ENCODE results near the gene GALK2. TPM values are rescaled to one million over a fixed set of nuclear protein-coding genes. Genes with fewer than 3 reads are reported as not detected.

Gene GALK2
- total and polyA plus RNA-seq, 2 of the 4 experiments (the other 2 are of a cell fraction), result 27.0 to 63.6 TPM

- no peaks in the 10 kb centered on the region for H3K9me3 ChIP-seq (ENCODE audit: control insufficient read depth, insufficient read depth, low read length)
- ChIA-PET CTCF (interaction anchor here (0.5 to 2.1 kb wide), 17 partner anchors 9 to 818 kb away, joined by 3 to 20 read pairs (median 4); partner anchors contain the start of gene FGF7), POLR2A (ENCODE audit: unreplicated experiment) (interaction anchor here (1.1 kb wide), 1 partner anchor 187 kb away, joined by 3 read pairs; the partner anchor contains the start of gene FGF7)
- peaks cover 2 to 5% of the 10 kb centered on the region in 2 experiments; a peak in 2 of 4 replicates for H3K79me1 ChIP-seq (ENCODE audit: low read depth in 1 of 2, low read length in 2 of 2)
- H2BK120ac ChIP-seq (ENCODE audit: low read depth, low read length), result peak overlapping the region; percentile 61
- WGBS, 2 experiments (ENCODE audit: extremely low coverage in 2 of 2, insufficient read length in 1 of 2), result no CpG with 5 or more reads among the region's 3 CpGs
- H3K14ac ChIP-seq (replicated peaks; ENCODE audit: low read depth, low read length), result peak overlapping the region; percentile 49; the same call in 1 of the 2 replicates
- H2BK5ac ChIP-seq (ENCODE audit: low read depth, low read length, poor library complexity, severe bottlenecking), result peak overlapping the region; percentile 84
- no peaks in the 10 kb centered on the region for H3K9me1 ChIP-seq (ENCODE audit: insufficient read depth, low read length)
- ATAC-seq (ENCODE audit: low read depth) (peak; percentile 88), DNase-seq (peak; percentile 92)
- H3K18ac ChIP-seq (ENCODE audit: low read depth, low read length), result peak overlapping the region; percentile 47
- peak overlapping the region; percentile 63 for H2BK20ac ChIP-seq (ENCODE audit: low read depth, low read length)
- no peak overlapping the region for H3K4me3 ChIP-seq (ENCODE audit: insufficient read depth, low read depth, low read length)
- H2BK15ac ChIP-seq (ENCODE audit: low read depth, low read length), result no peak overlapping the region
- H3K27me3 ChIP-seq (ENCODE audit: control insufficient read depth, insufficient read depth, low read length), result no peaks in the 10 kb centered on the region
- H3K27ac ChIP-seq (ENCODE audit: insufficient read depth, low read length), result peak overlapping the region; percentile 70; the same call in 1 of the 2 replicates
- no peak overlapping the region for H2AK9ac ChIP-seq (replicated peaks; ENCODE audit: low read depth, low read length, poor library complexity)
- H4K91ac ChIP-seq (ENCODE audit: insufficient read depth, low read depth, low read length), result peak overlapping the region; percentile 59
- peaks cover 3% of the 10 kb centered on the region for H3K4me1 ChIP-seq (ENCODE audit: control insufficient read depth, insufficient read depth, low read length)
- peak overlapping the region; percentile 44; the same call in 1 of the 2 replicates for H4K5ac ChIP-seq (ENCODE audit: low read depth, low read length)
- no peak overlapping the region for H3K23ac ChIP-seq (ENCODE audit: low read depth, low read length)
- BruUV-seq (replicated peaks), result no TSS peak
- TF ChIP-seq CEBPB (IDR thresholded peaks at IDR 0.05; ENCODE audit: low read depth, low read length), result no peak
- no peak for TF ChIP-seq FOS (IDR thresholded peaks at IDR 0.05; ENCODE audit: low read depth, low read length)
- peak; percentile 94 for TF ChIP-seq RAD21 (IDR thresholded peaks at IDR 0.05; ENCODE audit: low read length)
- no peak for TF ChIP-seq MAZ (IDR thresholded peaks at IDR 0.05; ENCODE audit: borderline replicate concordance, low read depth, low read length)
- no peak for TF ChIP-seq RFX5 (IDR thresholded peaks at IDR 0.05; ENCODE audit: low read depth, low read length)
- peak; percentile 95 for TF ChIP-seq SMC3 (IDR thresholded peaks at IDR 0.05; ENCODE audit: low read depth, low read length)
- no peak for TF ChIP-seq MXI1 (IDR thresholded peaks at IDR 0.05; ENCODE audit: borderline replicate concordance, low read depth, low read length)
- TF ChIP-seq CTCF (conservative IDR thresholded peaks at IDR 0.05; ENCODE audit: low read depth, low read length), result peak; percentile 91
- no peak for TF ChIP-seq ELK1 (IDR thresholded peaks at IDR 0.05; ENCODE audit: borderline replicate concordance, low read depth, low read length)
- TF ChIP-seq MAFK (IDR thresholded peaks at IDR 0.05; ENCODE audit: low read depth, low read length), result no peak
- TF ChIP-seq CHD1 (IDR thresholded peaks at IDR 0.05; ENCODE audit: low read depth, low read length), result no peak
- 0 out of 2 replicates have a peak, but pooled peaks cover 3% of the 10 kb centered on the region for H3K36me3 ChIP-seq (ENCODE audit: control insufficient read depth, insufficient read depth, low read length)
- H2AK5ac ChIP-seq (ENCODE audit: low read depth, low read length), result peak overlapping the region; percentile 37; the same call in 1 of the 2 replicates
- H4K8ac ChIP-seq (ENCODE audit: low read depth in 2 of 2, low read length in 2 of 2), result peak overlapping the region in 1 of 2 experiments; percentile 52; a peak in 2 of 4 replicates
- peak overlapping the region; percentile 16; the same call in 1 of the 2 replicates for H3K56ac ChIP-seq (ENCODE audit: extremely low read depth, insufficient read depth, low read length)
- no peaks in the 10 kb centered on the region for H4K20me1 ChIP-seq (ENCODE audit: insufficient read depth, low read length)
- peak overlapping the region; percentile 41; the same call in 1 of the 2 replicates for H3K9ac ChIP-seq (ENCODE audit: low read depth, low read length)
- H3K4ac ChIP-seq (ENCODE audit: low read depth, low read length), result peak overlapping the region; percentile 35
- in situ Hi-C loops (cut with MboI; ENCODE audit: low sequenced_read_pairs), result loop anchor here (25.0 kb wide), 3 partner anchors 377 to 1077 kb away; partner anchors contain the start of genes DTWD1 and FAM227B
- H3K4me2 ChIP-seq (ENCODE audit: low read depth, low read length), result peak overlapping the region; percentile 25; the same call in 1 of the 2 replicates
- H2AFZ ChIP-seq (replicated peaks; ENCODE audit: low read length, poor library complexity), result no peak overlapping the region
- intact Hi-C loops (cut with micrococcal nuclease), result loop anchor here (1.0 to 10.0 kb wide), 8 partner anchors 187 to 910 kb away; partner anchors contain the start of genes DTWD1 and FAM227B
- dilution Hi-C loops (cut with HindIII; ENCODE audit: low sequenced_read_pairs, unreplicated experiment), result no loop called here
Measured at GRCh38 chr15:49235446-49236124, 65.5 kb downstream of the GALK2 start.
